Panc1 (cell line): ENCODE measurements around the gene MICALL2.

ENCODE experiments used
- POLR2AphosphoS5 ChIP-seq: IDR thresholded peaks from 2 replicates; pipeline ENCODE4 v1.6.1; 2012; ENCODE audit warnings: mild to moderate bottlenecking, low read depth, low read length, moderate library complexity
- SIN3A ChIP-seq: IDR thresholded peaks from 2 replicates; pipeline ENCODE4 v1.6.1; 2012; ENCODE audit warnings: low read depth, mild to moderate bottlenecking, low read length, moderate library complexity, borderline replicate concordance; ENCODE audit not compliant: insufficient read depth
- TCF7L2 ChIP-seq: IDR thresholded peaks from 2 replicates; pipeline ENCODE4 v1.6.1; 2011; ENCODE audit warnings: mild to moderate bottlenecking, low read depth, low read length, inconsistent platforms
- TF ChIP-seq, protein P1 (sequence below): fragments of 450-650 bp; IDR thresholded peaks from 2 replicates; pipeline ENCODE4 v1.5.1; 2017; ENCODE audit warnings: mild to moderate bottlenecking
- TF ChIP-seq, protein P2 (sequence below), 2 experiments: IDR thresholded peaks; 2 replicates each; pipeline ENCODE4 v1.6.1; 2011 to 2012; ENCODE audit warnings: low read depth in 2 of 2, control low read depth in 1 of 2, low read length in 1 of 2, mild to moderate bottlenecking in 1 of 2, moderate library complexity in 1 of 2; ENCODE audit not compliant: insufficient read depth in 1 of 2

DNA sequence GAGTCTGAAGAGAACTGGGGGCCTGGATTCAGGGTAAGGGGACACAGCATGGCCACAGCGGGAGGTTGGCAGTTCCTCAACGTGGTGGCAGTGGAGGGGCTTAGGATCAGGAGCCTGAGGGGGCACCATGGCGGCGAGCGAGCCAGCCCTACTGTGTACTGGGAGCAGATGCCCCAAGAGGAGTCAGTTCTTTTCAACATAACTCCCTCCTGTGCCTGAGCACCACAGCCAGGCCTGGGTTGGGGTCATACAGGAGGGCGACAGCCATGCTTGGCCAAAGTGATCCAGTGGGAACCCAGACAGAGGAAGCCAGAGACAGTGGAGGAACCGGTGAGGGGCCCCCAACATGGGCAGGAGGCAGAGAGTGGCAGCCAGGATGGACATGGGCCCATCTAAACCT is 65.8 kb downstream of the MICALL2 start:
- TF ChIP-seq, protein P1, sequence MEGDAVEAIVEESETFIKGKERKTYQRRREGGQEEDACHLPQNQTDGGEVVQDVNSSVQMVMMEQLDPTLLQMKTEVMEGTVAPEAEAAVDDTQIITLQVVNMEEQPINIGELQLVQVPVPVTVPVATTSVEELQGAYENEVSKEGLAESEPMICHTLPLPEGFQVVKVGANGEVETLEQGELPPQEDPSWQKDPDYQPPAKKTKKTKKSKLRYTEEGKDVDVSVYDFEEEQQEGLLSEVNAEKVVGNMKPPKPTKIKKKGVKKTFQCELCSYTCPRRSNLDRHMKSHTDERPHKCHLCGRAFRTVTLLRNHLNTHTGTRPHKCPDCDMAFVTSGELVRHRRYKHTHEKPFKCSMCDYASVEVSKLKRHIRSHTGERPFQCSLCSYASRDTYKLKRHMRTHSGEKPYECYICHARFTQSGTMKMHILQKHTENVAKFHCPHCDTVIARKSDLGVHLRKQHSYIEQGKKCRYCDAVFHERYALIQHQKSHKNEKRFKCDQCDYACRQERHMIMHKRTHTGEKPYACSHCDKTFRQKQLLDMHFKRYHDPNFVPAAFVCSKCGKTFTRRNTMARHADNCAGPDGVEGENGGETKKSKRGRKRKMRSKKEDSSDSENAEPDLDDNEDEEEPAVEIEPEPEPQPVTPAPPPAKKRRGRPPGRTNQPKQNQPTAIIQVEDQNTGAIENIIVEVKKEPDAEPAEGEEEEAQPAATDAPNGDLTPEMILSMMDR, result no peak
- TF ChIP-seq SIN3A (no peak), POLR2AphosphoS5 (no peak), TCF7L2 (no peak)
- TF ChIP-seq, protein P2, sequence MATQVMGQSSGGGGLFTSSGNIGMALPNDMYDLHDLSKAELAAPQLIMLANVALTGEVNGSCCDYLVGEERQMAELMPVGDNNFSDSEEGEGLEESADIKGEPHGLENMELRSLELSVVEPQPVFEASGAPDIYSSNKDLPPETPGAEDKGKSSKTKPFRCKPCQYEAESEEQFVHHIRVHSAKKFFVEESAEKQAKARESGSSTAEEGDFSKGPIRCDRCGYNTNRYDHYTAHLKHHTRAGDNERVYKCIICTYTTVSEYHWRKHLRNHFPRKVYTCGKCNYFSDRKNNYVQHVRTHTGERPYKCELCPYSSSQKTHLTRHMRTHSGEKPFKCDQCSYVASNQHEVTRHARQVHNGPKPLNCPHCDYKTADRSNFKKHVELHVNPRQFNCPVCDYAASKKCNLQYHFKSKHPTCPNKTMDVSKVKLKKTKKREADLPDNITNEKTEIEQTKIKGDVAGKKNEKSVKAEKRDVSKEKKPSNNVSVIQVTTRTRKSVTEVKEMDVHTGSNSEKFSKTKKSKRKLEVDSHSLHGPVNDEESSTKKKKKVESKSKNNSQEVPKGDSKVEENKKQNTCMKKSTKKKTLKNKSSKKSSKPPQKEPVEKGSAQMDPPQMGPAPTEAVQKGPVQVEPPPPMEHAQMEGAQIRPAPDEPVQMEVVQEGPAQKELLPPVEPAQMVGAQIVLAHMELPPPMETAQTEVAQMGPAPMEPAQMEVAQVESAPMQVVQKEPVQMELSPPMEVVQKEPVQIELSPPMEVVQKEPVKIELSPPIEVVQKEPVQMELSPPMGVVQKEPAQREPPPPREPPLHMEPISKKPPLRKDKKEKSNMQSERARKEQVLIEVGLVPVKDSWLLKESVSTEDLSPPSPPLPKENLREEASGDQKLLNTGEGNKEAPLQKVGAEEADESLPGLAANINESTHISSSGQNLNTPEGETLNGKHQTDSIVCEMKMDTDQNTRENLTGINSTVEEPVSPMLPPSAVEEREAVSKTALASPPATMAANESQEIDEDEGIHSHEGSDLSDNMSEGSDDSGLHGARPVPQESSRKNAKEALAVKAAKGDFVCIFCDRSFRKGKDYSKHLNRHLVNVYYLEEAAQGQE (IDR thresholded peaks at IDR 0.05; ENCODE audit: insufficient read depth in 1 of 2, low read depth in 2 of 2, low read length in 1 of 2), result no peak
